Psoas muscle (tissue), 8 donors: ENCODE data around the gene VEPH1. TPM values are rescaled to one million over a fixed set of nuclear protein-coding genes. Genes with fewer than 3 reads are reported as not detected.

Source experiments
- ATAC-seq, 4 donors: fragments of 200-7000 bp; cut with Tn5 transposase; one replicate each; pipeline ENCODE4 v1.9.1; 2020; ENCODE audit warnings: moderate library complexity in 3 of 4, mild to moderate bottlenecking in 2 of 4
- DNase-seq, 2 donors: peaks; one replicate each; pipeline ENCODE4 v3.0.0-alpha.2; 2020
- H3K27ac ChIP-seq: fragments of 200-600 bp; one replicate; pipeline ENCODE4 v1.8.0; 2022
- H3K27me3 ChIP-seq, 3 donors: fragments of 200-600 bp in 1 of 3; one replicate each; pipeline versions ENCODE4 v1.6.1 to v1.8.0; 2013 to 2022; ENCODE audit warnings: low read length in 2 of 3, mild to moderate bottlenecking in 2 of 3, moderate library complexity in 1 of 3; ENCODE audit not compliant: insufficient read depth in 3 of 3
- H3K36me3 ChIP-seq, 2 donors: fragments of 200-600 bp in 1 of 2; one replicate each; pipeline versions ENCODE4 v1.6.1 to v1.8.0; 2013 to 2022; ENCODE audit warnings: low read depth in 1 of 2, mild to moderate bottlenecking in 1 of 2, moderate library complexity in 1 of 2; ENCODE audit not compliant: insufficient read depth in 1 of 2
- H3K4me1 ChIP-seq: fragments of 200-600 bp; one replicate; pipeline ENCODE4 v1.8.0; 2022
- H3K4me3 ChIP-seq: fragments of 200-600 bp; one replicate; pipeline ENCODE4 v1.8.0; 2022; ENCODE audit warnings: mild to moderate bottlenecking
- H3K9me3 ChIP-seq: fragments of 200-600 bp; one replicate; pipeline ENCODE4 v1.8.0; 2022
- CTCF ChIP-seq: fragments of 200-600 bp; IDR thresholded peaks from one replicate; pipeline ENCODE4 v1.8.0; 2022; ENCODE audit warnings: antibody characterized with exemption
- WGBS, 3 donors: extraction: QIAGEN DNeasy Blood & Tissue Kit; methylation state at CpG; one replicate each; pipeline versions ENCODE4 v1.1.6 to v1.1.7; 2013; 5-methylcytosine and 5-hydroxymethylcytosine counted together
- intact Hi-C, 2 donors: fragments of 100-400 bp; cut with DNase I; formaldehyde crosslinking; loops; one replicate each; pipeline versions ENCODE4 v1.11.0 to v1.14.2; 2022
- polyA plus RNA-seq, 3 donors: library from polyadenylated mRNA; stranded (reverse); fragments of 200-250 nt; gene quantifications; one replicate each; pipeline ENCODE4 v1.2.3, GENCODE V29; 2013
- total RNA-seq, 4 donors: library from RNA; stranded (reverse); fragmentation: NEBNext Ultra II Directional in 2 of 4; extraction: Animal tissue kit (Norgen Biotek cat#: 25700) in 2 of 4; gene quantifications; one replicate each; pipeline versions ENCODE4 v1.2.1 to v1.2.4, GENCODE V29; 2021 to 2023
- donor health status: healthy with polysubstance abuse.
- donor health status: DM: no; HTN: no; CAD: no; lungs with moderate emphysema.
- donor health status: Bipolar disorder and iron deficiency.
- donor health status: healthy.
- donor health status: DM: yes; HTN: yes; CAD: no.
- donor health status: DM: no; HTN: no; CAD: no.
- donor health status: DM: no; HTN: no; CAD: no.
- donor health status: DM: yes; HTN: yes; CAD: no.

The VEPH1 gene
- total and polyA plus RNA-seq, 7 donors = 0.14 to 0.34 (median 0.25) TPM; not detected in 2

- TF ChIP-seq CTCF = no peak
- WGBS, 3 donors = 70 to 80% (median 79%) methylated on average over 1 of the region's 1 CpG
- no peak for ATAC-seq
- Histone ChIP-seq H3K9me3 (no peaks in the 10 kb centered on the region), H3K27me3 (no peaks in the 10 kb centered on the region), H3K4me3 (no peak overlapping the region), H3K4me1 (no peaks in the 10 kb centered on the region), H3K27ac (no peak overlapping the region), H3K36me3 (no peaks in the 10 kb centered on the region)
- no peak for DNase-seq
- intact Hi-C loops = no loop called here
Measured at GRCh38 chr3:157379525-157380140, 123.6 kb downstream of the VEPH1 start.

- ATAC-seq (no peak), DNase-seq (no peak)
- H3K36me3 ChIP-seq = no peaks in the 10 kb centered on the region
- no peak for TF ChIP-seq CTCF
- H3K4me1 ChIP-seq = no peaks in the 10 kb centered on the region
- H3K27me3 ChIP-seq = no peaks in the 10 kb centered on the region
- no peak overlapping the region for H3K27ac ChIP-seq
- WGBS, 3 donors = 64 to 73% (median 72%) methylated on average over 5 of the region's 5 CpGs
- H3K4me3 ChIP-seq = no peak overlapping the region
- no peaks in the 10 kb centered on the region for H3K9me3 ChIP-seq
- intact Hi-C loops = no loop called here
Measured at GRCh38 chr3:157376603-157377300, 126.5 kb downstream of the VEPH1 start.

- no peaks in the 10 kb centered on the region for H3K4me1 ChIP-seq
- H3K27ac ChIP-seq = no peak overlapping the region
- 70 to 74% (median 72%) methylated on average over 4 of the region's 4 CpGs for WGBS, 3 donors
- no peaks in the 10 kb centered on the region for H3K9me3 ChIP-seq
- ATAC-seq = no peak
- intact Hi-C loops = no loop called here
- H3K27me3 ChIP-seq = no peaks in the 10 kb centered on the region
- DNase-seq = no peak
- H3K36me3 ChIP-seq = no peaks in the 10 kb centered on the region
- TF ChIP-seq CTCF = no peak
- H3K4me3 ChIP-seq = no peak overlapping the region
Measured at GRCh38 chr3:157375342-157375986, 127.8 kb downstream of the VEPH1 start.

- WGBS, 3 donors = 89 to 92% (median 92%) methylated on average over 3 of the region's 3 CpGs
- no peak for ATAC-seq
- TF ChIP-seq CTCF = no peak
- no peaks in the 10 kb centered on the region for H3K36me3 ChIP-seq
- no peak overlapping the region for H3K4me3 ChIP-seq
- no peak for DNase-seq
- H3K27ac ChIP-seq = no peak overlapping the region
- H3K4me1 ChIP-seq = no peaks in the 10 kb centered on the region
- H3K27me3 ChIP-seq = no peaks in the 10 kb centered on the region
- intact Hi-C loops = no loop called here
- no peaks in the 10 kb centered on the region for H3K9me3 ChIP-seq
Measured at GRCh38 chr3:157374933-157375332, 128.3 kb downstream of the VEPH1 start.
